HepG2 (cell line): ENCODE data around the gene USP12. TPM values are rescaled to one million over a fixed set of nuclear protein-coding genes. Genes with fewer than 3 reads are reported as not detected.

ENCODE experiments used
- ATAC-seq: fragments of 200-7000 bp; cut with Tn5 transposase; 3 replicates; pipeline ENCODE4 v1.9.1; 2020; ENCODE audit warnings: mild to moderate bottlenecking, moderate library complexity
- BruUV-seq: library from RNA; stranded (reverse); fragments of 400-500 nt; replicated peaks from 2 replicates; lab custom pipeline; 2021; lab: Mats Ljungman, UMichigan
- CTCF ChIA-PET: fragments of 300-600 bp; formaldehyde crosslinking; extraction: SDS; loops from one replicate; lab custom pipeline; 2021; ENCODE audit warnings: low total read pairs, inconsistent platforms, low intra/inter-chr PET ratio; lab: Yijun Ruan, JAX
- POLR2A ChIA-PET: fragments of 350-600 bp; sonication (Branson Sonifier 250); formaldehyde crosslinking; loops from one replicate; lab custom pipeline; 2020; ENCODE audit warnings: antibody characterized with exemption, inconsistent platforms; lab: Yijun Ruan, JAX
- DNase-seq: peaks from one replicate; pipeline ENCODE4 v3.0.0-alpha.2; 2015; ENCODE audit warnings: low spot score
- FAIRE-seq: peaks from 3 replicates; lab custom pipeline; 2011; peaks lifted over from hg19 to GRCh38; lab: Jason Lieb, UNC
- H2AFZ ChIP-seq: one replicate; pipeline ENCODE4 v1.6.1; 2011; ENCODE audit warnings: low read length, inconsistent platforms
- H3K27ac ChIP-seq: fragments of 300-600 bp; 3 replicates; pipeline ENCODE4 v1.8.0; 2011; ENCODE audit warnings: mixed run types, mild to moderate bottlenecking, mixed read lengths, low read length, inconsistent platforms; ENCODE audit not compliant: insufficient read depth; ENCODE audit errors: extremely low read length
- H3K27me3 ChIP-seq, 2 experiments: fragments of 200-600 bp in 1 of 2; 2 replicates in 1 of 2; 3 replicates in 1 of 2; pipeline versions ENCODE4 v1.6.0 to v1.8.0; 2011; ENCODE audit warnings: low read length in 2 of 2, mild to moderate bottlenecking in 2 of 2, moderate library complexity in 2 of 2, inconsistent platforms in 1 of 2; ENCODE audit not compliant: insufficient read depth in 2 of 2, control insufficient read depth in 1 of 2
- H3K36me3 ChIP-seq, 2 experiments: fragments of 200-600 bp in 1 of 2; replicated peaks in 1 of 2; 2 replicates in 1 of 2; 3 replicates in 1 of 2; pipeline versions ENCODE4 v1.5.1 to v1.8.0; 2011; ENCODE audit warnings: low read length in 2 of 2, inconsistent platforms in 1 of 2; ENCODE audit not compliant: insufficient read depth in 2 of 2, control insufficient read depth in 1 of 2
- H3K4me1 ChIP-seq: 2 replicates; pipeline ENCODE4 v1.5.1; 2012; ENCODE audit warnings: low read length, inconsistent platforms; ENCODE audit not compliant: insufficient read depth
- H3K4me2 ChIP-seq: 2 replicates; pipeline ENCODE4 v1.6.0; 2011; ENCODE audit warnings: low read depth, low read length, inconsistent platforms
- H3K4me3 ChIP-seq, 3 experiments: fragments of 200-600 bp in 1 of 3; sonication (generic), shearing (Covaris generic) in 1 of 3; replicated peaks in 1 of 3; 2 replicates each; pipeline ENCODE4 v1.5.1; 2011 to 2016; ENCODE audit warnings: low read length in 3 of 3, inconsistent platforms in 2 of 3, low read depth in 2 of 3, mild to moderate bottlenecking in 2 of 3, control low read depth in 1 of 3, mixed read lengths in 1 of 3; ENCODE audit not compliant: insufficient read depth in 1 of 3
- H3K79me2 ChIP-seq: one replicate; pipeline ENCODE4 v1.6.1; 2011; ENCODE audit warnings: low read length, inconsistent platforms; ENCODE audit not compliant: insufficient read depth
- H3K9ac ChIP-seq: 2 replicates; pipeline ENCODE4 v1.6.0; 2011; ENCODE audit warnings: mild to moderate bottlenecking, low read depth, low read length, inconsistent platforms; ENCODE audit not compliant: insufficient read depth
- H3K9me3 ChIP-seq: 2 replicates; pipeline ENCODE4 v1.5.1; 2012; ENCODE audit warnings: mild to moderate bottlenecking, low read length
- H4K20me1 ChIP-seq: 2 replicates; pipeline ENCODE4 v1.6.0; 2011; ENCODE audit warnings: inconsistent platforms, mild to moderate bottlenecking, low read length, moderate library complexity; ENCODE audit not compliant: insufficient read depth
- EP300 ChIP-seq, 3 experiments: sonication (generic) in 1 of 3; formaldehyde crosslinking in 1 of 3; IDR thresholded peaks; 2 replicates each; pipeline versions ENCODE4 v1.5.1 to v1.6.1; 2011 to 2020; ENCODE audit warnings: low read depth in 2 of 3, low read length in 2 of 3, borderline replicate concordance in 1 of 3, improper control_type of control experiment in 1 of 3, mild to moderate bottlenecking in 1 of 3, missing genetic modification reagents in 1 of 3, moderate library complexity in 1 of 3
- KLF12 ChIP-seq: sonication (generic); formaldehyde crosslinking; IDR thresholded peaks from 2 replicates; pipeline ENCODE4 v1.4.0; 2020; ENCODE audit warnings: missing genetic modification reagents, borderline replicate concordance
- KLF9 ChIP-seq: IDR thresholded peaks from 2 replicates; pipeline ENCODE4 v1.6.1; 2016; ENCODE audit warnings: low read depth
- MLLT10 ChIP-seq: sonication (generic); formaldehyde crosslinking; IDR thresholded peaks from 2 replicates; pipeline ENCODE4 v1.4.0; 2020; ENCODE audit warnings: missing genetic modification reagents
- NFIC ChIP-seq: IDR thresholded peaks from 2 replicates; pipeline ENCODE4 v1.6.1; 2012; ENCODE audit warnings: mild to moderate bottlenecking, low read length, inconsistent platforms
- NR2F1 ChIP-seq, 2 experiments: fragments of 450-650 bp in 1 of 2; formaldehyde crosslinking in 1 of 2; IDR thresholded peaks; 2 replicates each; pipeline versions ENCODE4 v1.5.0 to v1.6.1; 2016 to 2020; ENCODE audit warnings: mild to moderate bottlenecking in 1 of 2, missing compliant biosample characterization in 1 of 2, missing genetic modification reagents in 1 of 2, moderate library complexity in 1 of 2
- PCBP1 ChIP-seq: fragments of 200-400 bp; formaldehyde crosslinking; IDR thresholded peaks from 2 replicates; pipeline ENCODE4 v1.6.1; 2017; ENCODE audit warnings: mild to moderate bottlenecking, low read depth, low read length, borderline replicate concordance
- SMAD3 ChIP-seq: sonication (generic); formaldehyde crosslinking; IDR thresholded peaks from 2 replicates; pipeline ENCODE4 v1.4.0; 2020; ENCODE audit warnings: missing genetic modification reagents
- SOX13 ChIP-seq, 3 experiments: fragments of 450-650 bp in 1 of 3; sonication (generic) in 1 of 3; formaldehyde crosslinking in 1 of 3; IDR thresholded peaks in 2 of 3; conservative IDR thresholded peaks in 1 of 3; 2 replicates each; pipeline versions ENCODE4 v1.5.0 to v1.6.1; 2016 to 2020; ENCODE audit warnings: antibody characterized with exemption in 1 of 3, mild to moderate bottlenecking in 1 of 3, missing compliant biosample characterization in 1 of 3, missing genetic modification reagents in 1 of 3, moderate library complexity in 1 of 3
- THAP8 ChIP-seq: sonication (generic); formaldehyde crosslinking; IDR thresholded peaks from 2 replicates; pipeline ENCODE4 v1.5.1; 2020; ENCODE audit warnings: missing genetic modification reagents, mild to moderate bottlenecking, borderline replicate concordance
- ZBTB46 ChIP-seq: sonication (generic); formaldehyde crosslinking; IDR thresholded peaks from 2 replicates; pipeline ENCODE4 v1.4.0; 2020; ENCODE audit warnings: mild to moderate bottlenecking, missing genetic modification reagents, borderline replicate concordance
- ZNF10 ChIP-seq: sonication (generic); formaldehyde crosslinking; IDR thresholded peaks from 2 replicates; pipeline ENCODE4 v1.4.0; 2020; ENCODE audit warnings: mild to moderate bottlenecking, low read depth, missing genetic modification reagents, borderline replicate concordance
- ZNF160 ChIP-seq: sonication (generic); formaldehyde crosslinking; IDR thresholded peaks from 2 replicates; pipeline ENCODE4 v1.8.0; 2022; ENCODE audit warnings: mild to moderate bottlenecking, inconsistent platforms, missing genetic modification reagents
- ZNF263 ChIP-seq: sonication (generic); formaldehyde crosslinking; IDR thresholded peaks from 2 replicates; pipeline ENCODE4 v1.4.0; 2020; ENCODE audit warnings: missing genetic modification reagents
- ZNF367 ChIP-seq: sonication (generic); formaldehyde crosslinking; IDR thresholded peaks from 2 replicates; pipeline ENCODE4 v1.4.0; 2020; ENCODE audit warnings: missing genetic modification reagents, borderline replicate concordance
- ZNF451 ChIP-seq: sonication (generic); formaldehyde crosslinking; IDR thresholded peaks from 2 replicates; pipeline ENCODE4 v1.5.0; 2020; ENCODE audit warnings: mild to moderate bottlenecking, missing genetic modification reagents
- ZNF775 ChIP-seq: sonication (generic); formaldehyde crosslinking; IDR thresholded peaks from 2 replicates; pipeline ENCODE4 v1.4.0; 2020; ENCODE audit warnings: missing genetic modification reagents, mild to moderate bottlenecking, moderate library complexity, borderline replicate concordance
- WGBS: methylation state at CpG from one replicate; pipeline ENCODE4 v1.1.6; 2017; ENCODE audit warnings: low lambda C conversion rate; 5-methylcytosine and 5-hydroxymethylcytosine counted together
- in situ Hi-C: cut with HindIII; loops from 2 replicates; pipeline ENCODE4 v1.10.0; 2017; ENCODE audit warnings: low pct_unique_long_range_greater_than_20kb; ENCODE audit not compliant: extremely low pct_ligation_motif_present
- intact Hi-C: fragments of 100-400 bp; cut with micrococcal nuclease; formaldehyde crosslinking; loops from one replicate; pipeline ENCODE4 v1.10.0; 2022; ENCODE audit not compliant: unreplicated experiment
- polyA plus RNA-seq, 8 experiments: library from polyadenylated mRNA; depleted of rRNA in 3 of 8; stranded (reverse) in 7 of 8; unstranded in 1 of 8; fragments of >200 nt; fragmentation: Illumina TruSeq in 4 of 8; extraction: Trizol in 4 of 8; gene quantifications; 2 replicates each; pipeline versions ENCODE4 v1.2.1 to v1.2.3, GENCODE V29; 2011 to 2016; ENCODE audit warnings: low read depth in 4 of 8, missing spikeins in 1 of 8, mixed read lengths in 1 of 8; ENCODE audit not compliant: insufficient read depth in 1 of 8
- total RNA-seq, 5 experiments: library from RNA; depleted of rRNA; stranded (reverse); fragments of >200 nt; fragmentation: Illumina TruSeq; extraction: Trizol; gene quantifications; 2 replicates each; pipeline ENCODE4 v1.2.3, GENCODE V29; 2016; ENCODE audit warnings: low read depth in 1 of 5
- TF ChIP-seq, protein P1 (sequence below): sonication (generic); formaldehyde crosslinking; IDR thresholded peaks from 2 replicates; pipeline ENCODE4 v1.4.0; 2020; ENCODE audit warnings: missing genetic modification reagents

The USP12 gene
- total and polyA plus RNA-seq, 2 of the 13 experiments (the other 11 are each of a cell fraction or from before 2014, with no cell fraction given) = 9.8 to 19.5 TPM

GRCh38 chr13:27172495-27172842, 858 bp upstream of the USP12 start:
- H3K27me3 ChIP-seq = peaks cover 0 to 3% of the 10 kb centered on the region in 2 experiments; a peak in 1 of 5 replicates
- peaks cover 5% of the 10 kb centered on the region for H4K20me1 ChIP-seq
- no peak for ATAC-seq
- H3K9me3 ChIP-seq = no peaks in the 10 kb centered on the region
- 64% methylated on average over 3 of the region's 3 CpGs for WGBS
- in situ Hi-C loops (loop anchor here (10.0 kb wide), 1 partner anchor 178 kb away; no protein-coding TSS in a partner anchor), intact Hi-C loops (loop anchor here (5.0 kb wide), 2 partner anchors 80 to 225 kb away; partner anchors contain the start of gene RPL21)
- CTCF ChIA-PET = no interaction called here
- TF ChIP-seq ZNF367 (CRISPR knock-in tag) (no peak), PCBP1 (no peak), ZNF160 (CRISPR knock-in tag) (no peak), SMAD3 (CRISPR knock-in tag) (no peak), KLF12 (no peak), MLLT10 (no peak), ZNF451 (CRISPR knock-in tag) (no peak), NR2F1 (CRISPR knock-in tag; IDR thresholded peaks at IDR 0.05) (no peak), ZBTB46 (CRISPR knock-in tag) (no peak), NFIC (no peak), THAP8 (CRISPR knock-in tag) (no peak), SOX13 (IDR thresholded peaks at IDR 0.05) (no peak), SOX13 (CRISPR knock-in tag; conservative IDR thresholded peaks at IDR 0.05 in 1 of 2, IDR thresholded peaks at IDR 0.05 in 1 of 2) (no peak), EP300 (IDR thresholded peaks at IDR 0.05; ENCODE audit: low read depth in 2 of 2, low read length in 2 of 2) (no peak), EP300 (CRISPR knock-in tag; IDR thresholded peaks at IDR 0.05; ENCODE audit: borderline replicate concordance) (no peak), ZNF263 (CRISPR knock-in tag) (no peak), ZNF775 (CRISPR knock-in tag) (no peak), KLF9 (CRISPR knock-in tag) (no peak), ZNF10 (no peak)
- TF ChIP-seq, protein P1, sequence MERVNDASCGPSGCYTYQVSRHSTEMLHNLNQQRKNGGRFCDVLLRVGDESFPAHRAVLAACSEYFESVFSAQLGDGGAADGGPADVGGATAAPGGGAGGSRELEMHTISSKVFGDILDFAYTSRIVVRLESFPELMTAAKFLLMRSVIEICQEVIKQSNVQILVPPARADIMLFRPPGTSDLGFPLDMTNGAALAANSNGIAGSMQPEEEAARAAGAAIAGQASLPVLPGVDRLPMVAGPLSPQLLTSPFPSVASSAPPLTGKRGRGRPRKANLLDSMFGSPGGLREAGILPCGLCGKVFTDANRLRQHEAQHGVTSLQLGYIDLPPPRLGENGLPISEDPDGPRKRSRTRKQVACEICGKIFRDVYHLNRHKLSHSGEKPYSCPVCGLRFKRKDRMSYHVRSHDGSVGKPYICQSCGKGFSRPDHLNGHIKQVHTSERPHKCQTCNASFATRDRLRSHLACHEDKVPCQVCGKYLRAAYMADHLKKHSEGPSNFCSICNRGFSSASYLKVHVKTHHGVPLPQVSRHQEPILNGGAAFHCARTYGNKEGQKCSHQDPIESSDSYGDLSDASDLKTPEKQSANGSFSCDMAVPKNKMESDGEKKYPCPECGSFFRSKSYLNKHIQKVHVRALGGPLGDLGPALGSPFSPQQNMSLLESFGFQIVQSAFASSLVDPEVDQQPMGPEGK (CRISPR knock-in tag) = no peak
- TF ChIP-seq, all 625 proteins: peak for 0
- no peak for FAIRE-seq
- H3K4me1 ChIP-seq = peaks cover 33% of the 10 kb centered on the region
- no TSS peak for BruUV-seq
- H3K4me2 ChIP-seq = peak overlapping the region; percentile 81
- POLR2A ChIA-PET = no interaction called here
- peak overlapping the region; percentile 83 to 92 (median 87) for H3K4me3 ChIP-seq
- H3K9ac ChIP-seq = peak overlapping the region; percentile 67; the same call in 1 of the 2 replicates
- H3K27ac ChIP-seq = no peak overlapping the region
- H2AFZ ChIP-seq = peak overlapping the region; percentile 62
- peaks cover 33% of the 10 kb centered on the region for H3K79me2 ChIP-seq
- no peak for DNase-seq
- H3K36me3 ChIP-seq = no peaks in the 10 kb centered on the region
